BLaER1 treated with 17β-estradiol and CSF1 and Interleukin-3, amounts not matched to agents 10 nM and 100 nM (cell line): ENCODE measurements around the gene ZNF350.
"Not testable (repeated sequence)": the region's sequence is repeated elsewhere in the genome, so short reads cannot be mapped to it uniquely, and the experiment has no call there.

Experiments
- H3K27ac ChIP-seq, 11 experiments: shearing (Covaris generic); formaldehyde crosslinking; 2 replicates each; pipeline ENCODE4 v1.8.1; 2022
- H3K27me3 ChIP-seq, 11 experiments: shearing (Covaris generic); formaldehyde crosslinking; 2 replicates each; pipeline ENCODE4 v1.8.1; 2022
- H3K36me3 ChIP-seq, 11 experiments: shearing (Covaris generic); formaldehyde crosslinking; 2 replicates each; pipeline ENCODE4 v1.8.1; 2022
- H3K4me1 ChIP-seq, 10 experiments: shearing (Covaris generic); formaldehyde crosslinking; 2 replicates each; pipeline ENCODE4 v1.8.1; 2022
- H3K4me2 ChIP-seq, 11 experiments: shearing (Covaris generic); formaldehyde crosslinking; 2 replicates each; pipeline ENCODE4 v1.8.1; 2022
- H3K4me3 ChIP-seq, 10 experiments: shearing (Covaris generic); formaldehyde crosslinking; 2 replicates each; pipeline ENCODE4 v1.8.1; 2022
- H3K9ac ChIP-seq, 11 experiments: shearing (Covaris generic); formaldehyde crosslinking; 2 replicates each; pipeline ENCODE4 v1.8.1; 2022
- H3K9me3 ChIP-seq, 11 experiments: shearing (Covaris generic); formaldehyde crosslinking; replicated peaks in 1 of 11; 2 replicates each; pipeline ENCODE4 v1.8.1; 2022
- H4K20me1 ChIP-seq, 11 experiments: shearing (Covaris generic); formaldehyde crosslinking; 2 replicates each; pipeline ENCODE4 v1.8.1; 2022
- Cebpa-rat ChIP-seq, 11 experiments: shearing (Covaris generic); IDR thresholded peaks; 2 replicates each; pipeline ENCODE4 v1.8.1; 2022

The ZNF350 gene

GRCh38 chr19:51980116-51980736 is 6.4 kb downstream of the ZNF350 start:
- Histone ChIP-seq H3K27me3 (no peaks in the 10 kb centered on the region), H3K9me3 (peaks cover 99 to 100% (median 100%) of the 10 kb centered on the region in 11 experiments), H3K4me2 (no peak overlapping the region), H4K20me1 (no peaks in the 10 kb centered on the region; a peak in 1 of 22 replicates), H3K9ac (no peak overlapping the region), H3K4me3 (peak overlapping the region in 2 of 10 experiments; percentile 1 to 34; a peak in 1 of 20 replicates), H3K4me1 (peaks cover 0 to 5% (median 0%) of the 10 kb centered on the region in 10 experiments; a peak in 3 of 20 replicates), H3K36me3 (peaks cover 92 to 100% (median 98%) of the 10 kb centered on the region in 11 experiments), H3K27ac (peak overlapping the region in 2 of 11 experiments; percentile 21 to 40; a peak in 1 of 22 replicates)
- peak in 6 of 11 experiments; percentile 16 to 77 (median 44); a peak in 6 of 22 replicates for TF ChIP-seq Cebpa-rat (IDR thresholded peaks at IDR 0.05)

DNA sequence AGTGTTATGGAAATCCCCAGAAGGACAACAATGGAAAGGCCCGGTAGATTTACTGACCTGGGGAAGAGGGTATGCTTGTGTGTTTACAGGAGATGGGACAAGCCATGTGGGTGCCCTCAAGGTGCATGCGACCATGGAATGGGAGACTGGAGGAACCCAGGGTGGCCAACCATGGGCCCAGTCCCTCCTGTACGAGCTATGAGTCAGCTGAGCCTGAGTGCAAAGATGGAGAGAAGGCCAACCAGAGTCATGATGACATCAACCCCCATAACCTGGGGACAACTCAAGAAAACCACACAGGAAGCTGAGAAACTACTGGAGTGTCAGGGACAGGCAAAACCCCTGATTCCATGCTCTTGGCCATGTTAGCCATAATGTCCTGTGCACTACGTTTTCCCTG is 7.8 kb downstream of the ZNF350 start:
- TF ChIP-seq Cebpa-rat (IDR thresholded peaks at IDR 0.05): no peak
- peaks cover 97 to 100% (median 99%) of the 10 kb centered on the region in 11 experiments for H3K36me3 ChIP-seq
- H3K4me3 ChIP-seq: peak overlapping the region in 6 of 10 experiments; percentile 12 to 38 (median 31); a peak in 6 of 20 replicates
- H3K27me3 ChIP-seq: no peaks in the 10 kb centered on the region
- H3K4me2 ChIP-seq: no peak overlapping the region
- H3K4me1 ChIP-seq: 0 out of 20 replicates have a peak, but pooled peaks cover 0 to 4% (median 0%) of the 10 kb centered on the region in 10 experiments
- peaks cover 99 to 100% (median 100%) of the 10 kb centered on the region in 11 experiments for H3K9me3 ChIP-seq
- H3K27ac ChIP-seq: no peak overlapping the region
- no peak overlapping the region for H3K9ac ChIP-seq
- no peaks in the 10 kb centered on the region; a peak in 1 of 22 replicates for H4K20me1 ChIP-seq

- Histone ChIP-seq H3K27ac (no peak overlapping the region), H3K4me2 (no peak overlapping the region), H3K36me3 (peaks cover 97 to 100% (median 99%) of the 10 kb centered on the region in 11 experiments), H3K9ac (no peak overlapping the region), H3K27me3 (no peaks in the 10 kb centered on the region), H3K9me3 (peaks cover 99 to 100% (median 100%) of the 10 kb centered on the region in 11 experiments), H3K4me3 (peak overlapping the region in 1 of 10 experiments; percentile 0; a peak in 1 of 20 replicates), H3K4me1 (0 out of 20 replicates have a peak, but pooled peaks cover 0 to 4% (median 0%) of the 10 kb centered on the region in 10 experiments), H4K20me1 (no peaks in the 10 kb centered on the region; a peak in 1 of 22 replicates)
- TF ChIP-seq Cebpa-rat (IDR thresholded peaks at IDR 0.05): no peak
Observed at GRCh38 chr19:51977346-51977745, 9.3 kb downstream of the ZNF350 start.

DNA sequence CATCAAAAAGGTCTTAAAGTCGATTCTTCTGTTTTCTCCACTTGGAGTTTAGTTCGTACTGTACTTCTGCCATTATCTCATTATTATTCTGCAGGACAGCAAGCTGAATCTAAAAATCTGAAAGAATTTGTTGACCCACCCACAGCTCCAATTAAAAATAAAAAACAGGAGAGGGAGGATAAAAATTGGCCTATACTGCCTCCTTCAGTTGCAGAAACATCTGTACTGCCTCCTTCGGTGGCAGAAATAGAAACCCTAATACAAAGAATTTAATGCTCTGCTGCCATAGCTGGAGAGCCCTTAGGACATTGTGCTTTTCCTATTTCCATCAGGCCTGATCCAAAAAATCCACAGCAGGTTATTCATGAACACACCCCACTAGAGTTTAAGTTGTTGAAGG is 9.8 kb downstream of the ZNF350 start:
- H3K9ac ChIP-seq: no peak overlapping the region
- H3K4me1 ChIP-seq: 0 out of 20 replicates have a peak, but pooled peaks cover 0 to 4% (median 0%) of the 10 kb centered on the region in 10 experiments
- TF ChIP-seq Cebpa-rat (IDR thresholded peaks at IDR 0.05): no peak
- H3K36me3 ChIP-seq: peaks cover 97 to 100% (median 100%) of the 10 kb centered on the region in 11 experiments
- H3K9me3 ChIP-seq: peaks cover 99 to 100% (median 100%) of the 10 kb centered on the region in 11 experiments
- H3K4me3 ChIP-seq: 0 out of 20 replicates have a peak overlapping the region, but pooled peaks of 1 of the 10 experiments have one; percentile 0
- no peaks in the 10 kb centered on the region for H3K27me3 ChIP-seq
- H3K4me2 ChIP-seq: no peak overlapping the region
- H3K27ac ChIP-seq: no peak overlapping the region
- H4K20me1 ChIP-seq: no peaks in the 10 kb centered on the region; a peak in 1 of 22 replicates

- H3K27me3 ChIP-seq, H3K4me1 ChIP-seq, H4K20me1 ChIP-seq, H3K4me2 ChIP-seq, H3K27ac ChIP-seq, H3K9ac ChIP-seq: not testable (repeated sequence)
- H3K9me3 ChIP-seq: peaks cover 99 to 100% (median 100%) of the 10 kb centered on the region in 11 experiments
- H3K36me3 ChIP-seq: peaks cover 97 to 100% (median 100%) of the 10 kb centered on the region in 11 experiments
- H3K4me3 ChIP-seq: 0 out of 20 replicates have a peak overlapping the region, but pooled peaks of 1 of the 10 experiments have one; percentile 19
Observed at GRCh38 chr19:51975787-51976186, 10.9 kb downstream of the ZNF350 start.

- Histone ChIP-seq H3K36me3 (peaks cover 98 to 100% (median 100%) of the 10 kb centered on the region in 11 experiments), H4K20me1 (no peaks in the 10 kb centered on the region; a peak in 1 of 22 replicates), H3K4me2 (no peak overlapping the region), H3K27ac (no peak overlapping the region), H3K9ac (no peak overlapping the region), H3K4me3 (peak overlapping the region; percentile 2 to 56 (median 36); a peak in 18 of 20 replicates), H3K4me1 (no peaks in the 10 kb centered on the region), H3K27me3 (no peaks in the 10 kb centered on the region), H3K9me3 (peaks cover 98 to 100% (median 100%) of the 10 kb centered on the region in 11 experiments)
- no peak for TF ChIP-seq Cebpa-rat (IDR thresholded peaks at IDR 0.05)
Observed at GRCh38 chr19:51971624-51972023, 15.0 kb downstream of the ZNF350 start.

GRCh38 chr19:51970718-51971117 is 15.9 kb downstream of the ZNF350 start:
- no peaks in the 10 kb centered on the region for H3K27me3 ChIP-seq
- no peak overlapping the region for H3K4me2 ChIP-seq
- H3K4me3 ChIP-seq: peak overlapping the region in 9 of 10 experiments; percentile 19 to 56 (median 41); a peak in 14 of 20 replicates
- H4K20me1 ChIP-seq: no peaks in the 10 kb centered on the region
- peaks cover 98 to 100% (median 100%) of the 10 kb centered on the region in 11 experiments for H3K36me3 ChIP-seq
- H3K9ac ChIP-seq: no peak overlapping the region
- H3K27ac ChIP-seq: no peak overlapping the region
- peaks cover 98 to 100% (median 100%) of the 10 kb centered on the region in 11 experiments for H3K9me3 ChIP-seq
- TF ChIP-seq Cebpa-rat (IDR thresholded peaks at IDR 0.05): no peak
- no peaks in the 10 kb centered on the region for H3K4me1 ChIP-seq

GRCh38 chr19:51965583-51965982 is 21.1 kb downstream of the ZNF350 start:
- H3K4me1 ChIP-seq: peaks cover 0 to 10% (median 8%) of the 10 kb centered on the region in 10 experiments; a peak in 14 of 20 replicates
- H3K27ac ChIP-seq: no peak overlapping the region
- no peak for TF ChIP-seq Cebpa-rat (IDR thresholded peaks at IDR 0.05)
- H3K36me3 ChIP-seq: peaks cover 90 to 99% (median 95%) of the 10 kb centered on the region in 11 experiments
- H3K4me3 ChIP-seq: peak overlapping the region in 4 of 10 experiments; percentile 2 to 16 (median 5); a peak in 4 of 20 replicates
- no peaks in the 10 kb centered on the region for H3K27me3 ChIP-seq
- peaks cover 93 to 100% (median 99%) of the 10 kb centered on the region in 11 experiments for H3K9me3 ChIP-seq
- H3K9ac ChIP-seq: no peak overlapping the region
- H3K4me2 ChIP-seq: no peak overlapping the region
- no peaks in the 10 kb centered on the region for H4K20me1 ChIP-seq

GRCh38 chr19:51960621-51961233 is 25.9 kb downstream of the ZNF350 start:
- H3K9ac ChIP-seq: peak overlapping the region in 5 of 11 experiments; percentile 4 to 55 (median 50); a peak in 9 of 22 replicates
- H3K9me3 ChIP-seq: peaks cover 84 to 100% (median 94%) of the 10 kb centered on the region in 11 experiments
- peak overlapping the region in 8 of 11 experiments; percentile 54 to 83 (median 67); a peak in 16 of 22 replicates for H3K27ac ChIP-seq
- peaks cover 50 to 89% (median 68%) of the 10 kb centered on the region in 11 experiments for H3K36me3 ChIP-seq
- H3K27me3 ChIP-seq, H3K4me3 ChIP-seq, H4K20me1 ChIP-seq: not testable (repeated sequence)
- H3K4me2 ChIP-seq: peak overlapping the region in 8 of 11 experiments; percentile 47 to 84 (median 64); a peak in 16 of 22 replicates
- peaks cover 0 to 19% (median 15%) of the 10 kb centered on the region in 10 experiments; a peak in 14 of 20 replicates for H3K4me1 ChIP-seq
